Karpas-422 (cell line): ENCODE data around the gene SPON1. TPM values are rescaled to one million over a fixed set of nuclear protein-coding genes. Genes with fewer than 3 reads are reported as not detected.
A peak's percentile ranks its signal among the peaks of the same experiment; 100 is the strongest.

Experiments
- DNase-seq: peaks from one replicate; pipeline ENCODE4 v3.0.0-alpha.2; 2015
- H2AFZ ChIP-seq: fragments of 200-600 bp; sonication (generic); 2 replicates; pipeline ENCODE4 v1.6.1; 2014; ENCODE audit warnings: antibody characterized with exemption, low read length, mixed read lengths
- H3K27ac ChIP-seq: fragments of 200-600 bp; sonication (generic); 2 replicates; pipeline ENCODE4 v1.5.1; 2014; ENCODE audit warnings: mild to moderate bottlenecking, low read length, moderate library complexity
- H3K27me3 ChIP-seq: fragments of 200-600 bp; sonication (generic); 2 replicates; pipeline ENCODE4 v1.6.1; 2014; ENCODE audit warnings: low read length, mixed read lengths
- H3K36me3 ChIP-seq: fragments of 200-600 bp; sonication (generic); 2 replicates; pipeline ENCODE4 v1.6.1; 2014; ENCODE audit warnings: low read length, mixed read lengths; ENCODE audit not compliant: insufficient read depth
- H3K4me1 ChIP-seq: fragments of 200-600 bp; sonication (generic); 2 replicates; pipeline ENCODE4 v1.6.1; 2014; ENCODE audit warnings: mild to moderate bottlenecking, low read length, mixed read lengths
- H3K4me2 ChIP-seq: fragments of 200-600 bp; sonication (generic); 2 replicates; pipeline ENCODE4 v1.6.1; 2014; ENCODE audit warnings: low read length, low read depth, mild to moderate bottlenecking; ENCODE audit not compliant: poor library complexity, severe bottlenecking
- H3K4me3 ChIP-seq: fragments of 200-600 bp; sonication (generic); 2 replicates; pipeline ENCODE4 v1.5.1; 2014; ENCODE audit warnings: mild to moderate bottlenecking, antibody characterized with exemption, low read length, mixed read lengths
- H3K79me2 ChIP-seq: fragments of 200-600 bp; sonication (generic); 2 replicates; pipeline ENCODE4 v1.6.1; 2014; ENCODE audit warnings: mild to moderate bottlenecking, low read length, mixed read lengths
- H3K9ac ChIP-seq: fragments of 200-600 bp; sonication (generic); 2 replicates; pipeline ENCODE4 v1.6.0; 2014; ENCODE audit warnings: low read length
- H3K9me2 ChIP-seq: fragments of 200-600 bp; sonication (generic), shearing (Covaris generic); replicated peaks from 2 replicates; pipeline ENCODE4 v1.6.0; 2014; ENCODE audit warnings: mild to moderate bottlenecking, low read length, moderate library complexity; ENCODE audit not compliant: insufficient read depth
- H3K9me3 ChIP-seq: fragments of 300-700, 200-600 bp; sonication (generic); 2 replicates; pipeline ENCODE4 v1.6.1; 2014; ENCODE audit warnings: low read length, mixed read lengths
- H4K20me1 ChIP-seq: fragments of 200-600 bp; sonication (generic); 2 replicates; pipeline ENCODE4 v1.6.1; 2014; ENCODE audit warnings: mild to moderate bottlenecking, antibody characterized with exemption, low read length, low read depth; ENCODE audit not compliant: insufficient read depth
- total RNA-seq: library from RNA; depleted of rRNA; stranded (reverse); fragments of >200 nt; shearing (Covaris generic); gene quantifications from 2 replicates; pipeline ENCODE4 v1.2.3, GENCODE V29; 2014; ENCODE audit warnings: low replicate concordance

Gene SPON1
- total RNA-seq, 1 experiment from 2014 or later, result not detected

DNA sequence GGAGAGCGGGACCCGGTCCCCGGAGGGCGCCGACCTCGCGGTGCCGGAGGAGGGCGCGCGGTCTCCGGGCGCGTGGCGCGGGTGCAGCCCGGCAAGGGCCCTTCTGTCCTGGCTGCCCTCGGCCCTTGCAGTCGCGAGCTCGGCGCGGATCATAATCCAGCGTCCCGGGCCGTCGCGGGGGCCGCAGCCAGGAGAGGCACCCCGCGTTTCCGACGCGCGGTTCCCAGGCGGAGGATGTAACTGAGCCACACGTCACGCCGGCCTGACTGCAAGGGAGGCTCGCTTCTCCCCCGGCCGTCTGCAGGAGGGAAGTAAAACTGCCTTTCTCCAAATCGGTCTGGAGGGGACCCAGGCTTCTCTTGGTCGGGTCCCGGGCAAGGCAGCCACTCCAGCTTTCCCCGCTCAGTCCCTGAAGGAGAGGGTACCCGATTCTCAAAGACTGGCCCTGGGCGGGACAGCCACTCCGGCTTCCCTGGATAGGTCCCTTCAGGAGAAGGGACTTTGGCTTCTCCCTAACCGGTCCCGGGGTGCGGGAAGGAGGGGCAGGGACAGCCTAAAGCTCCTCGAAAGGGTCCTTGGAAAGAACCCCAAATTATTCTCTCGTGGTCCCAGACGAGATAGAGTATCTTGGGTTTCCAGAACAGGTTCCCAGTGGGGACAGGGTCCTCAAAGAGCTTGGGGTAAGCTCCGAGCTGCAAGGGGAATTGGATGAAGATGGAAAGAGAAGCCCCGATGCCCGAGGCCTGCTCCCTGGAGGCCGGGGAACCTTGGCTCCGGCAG is 836 bp downstream of the SPON1 start:
- Histone ChIP-seq H3K9me2 (no peaks in the 10 kb centered on the region), H3K9ac (no peak overlapping the region), H3K9me3 (no peaks in the 10 kb centered on the region), H3K4me2 (no peak overlapping the region), H2AFZ (no peak overlapping the region), H3K4me1 (no peaks in the 10 kb centered on the region), H3K79me2 (no peaks in the 10 kb centered on the region), H3K4me3 (no peak overlapping the region), H4K20me1 (no peaks in the 10 kb centered on the region), H3K36me3 (no peaks in the 10 kb centered on the region), H3K27ac (no peak overlapping the region), H3K27me3 (no peaks in the 10 kb centered on the region)
- DNase-seq, result no peak

DNA sequence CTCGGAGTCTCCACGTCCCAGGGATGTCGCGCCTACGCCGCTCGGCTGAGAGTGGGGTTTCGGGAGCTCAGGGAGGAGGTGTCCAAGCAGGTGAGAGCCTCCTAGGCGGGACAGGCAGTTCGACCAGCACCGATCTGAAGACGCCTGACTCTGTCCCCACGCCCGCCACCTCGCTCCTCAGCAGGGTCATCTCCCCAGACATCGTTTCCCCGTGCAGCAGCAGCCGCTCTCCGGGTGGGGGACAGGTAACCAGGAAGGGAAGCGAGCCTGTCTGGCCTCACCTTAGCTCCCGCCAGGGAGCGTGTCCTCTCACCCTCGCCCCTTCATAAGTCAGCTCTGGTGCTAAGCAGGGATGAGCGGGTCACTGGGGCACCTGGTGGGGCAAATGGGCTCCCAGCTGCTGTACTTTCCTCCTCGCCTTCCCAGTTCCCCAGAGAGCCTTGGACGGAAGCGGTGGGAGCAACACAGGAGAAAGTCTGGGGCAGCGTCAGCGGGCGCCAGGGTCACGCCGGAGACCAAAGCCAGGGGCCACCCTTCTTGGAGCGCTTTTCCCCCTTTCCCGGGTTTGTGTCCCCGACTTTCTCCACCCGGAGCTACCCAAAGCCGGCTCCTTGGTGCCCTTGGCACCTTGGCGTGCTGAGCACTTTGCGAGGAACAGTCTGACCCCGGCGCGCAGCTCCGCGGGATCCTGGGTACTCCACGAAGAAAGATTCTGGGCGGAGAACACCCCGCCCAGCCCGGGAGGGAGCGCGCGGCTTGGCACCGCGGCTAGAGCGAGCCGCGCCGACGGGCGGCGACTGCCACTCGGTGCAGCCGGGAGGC is 1.6 kb downstream of the SPON1 start:
- Histone ChIP-seq H3K4me1 (no peaks in the 10 kb centered on the region), H3K36me3 (no peaks in the 10 kb centered on the region), H3K4me3 (no peak overlapping the region), H3K27ac (no peak overlapping the region), H3K9me2 (no peaks in the 10 kb centered on the region), H3K79me2 (no peaks in the 10 kb centered on the region), H3K9ac (no peak overlapping the region), H3K9me3 (no peaks in the 10 kb centered on the region), H3K27me3 (no peaks in the 10 kb centered on the region), H2AFZ (no peak overlapping the region), H4K20me1 (no peaks in the 10 kb centered on the region), H3K4me2 (no peak overlapping the region)
- no peak for DNase-seq

DNA sequence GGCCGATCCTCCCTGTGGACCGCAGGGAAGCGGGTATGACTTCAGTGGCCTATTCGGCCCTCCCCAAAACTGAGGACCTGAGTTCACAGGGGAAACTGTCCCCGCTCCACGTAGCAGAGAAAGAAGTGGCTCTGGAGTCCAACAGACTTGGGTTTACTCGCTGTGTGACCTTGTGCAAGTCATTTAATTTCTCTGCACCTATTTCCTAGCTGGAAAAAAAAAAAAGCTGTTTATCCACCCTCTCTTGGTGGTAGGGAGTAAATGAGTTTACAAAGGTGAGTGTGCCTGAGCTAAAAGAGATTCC is 2.2 kb downstream of the SPON1 start:
- Histone ChIP-seq H3K4me3 (no peak overlapping the region), H3K36me3 (no peaks in the 10 kb centered on the region), H3K79me2 (no peaks in the 10 kb centered on the region), H3K27me3 (no peaks in the 10 kb centered on the region), H3K4me2 (no peak overlapping the region), H3K27ac (no peak overlapping the region), H4K20me1 (no peaks in the 10 kb centered on the region), H3K9ac (no peak overlapping the region), H3K9me3 (no peaks in the 10 kb centered on the region), H3K9me2 (no peaks in the 10 kb centered on the region), H3K4me1 (no peaks in the 10 kb centered on the region), H2AFZ (no peak overlapping the region)
- no peak for DNase-seq

DNA sequence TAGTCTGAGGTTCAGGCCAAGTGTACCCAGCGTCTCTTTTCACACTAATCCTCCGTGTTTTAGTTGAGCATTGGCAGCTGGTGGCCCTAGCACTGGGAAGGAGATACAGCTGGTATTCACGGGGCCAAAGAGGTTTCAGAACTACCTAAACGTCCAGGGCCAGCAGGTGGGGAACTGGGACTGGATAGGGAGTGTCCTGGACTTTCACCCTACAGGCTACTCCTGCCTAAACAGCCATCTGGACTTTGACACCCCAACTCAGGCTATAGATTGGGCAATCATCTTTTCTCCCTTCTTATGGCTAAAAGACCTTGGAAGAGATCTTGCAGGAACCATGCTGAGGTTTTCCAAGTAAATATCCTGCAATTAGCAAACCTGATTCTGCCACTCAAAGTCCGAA is 2.8 kb downstream of the SPON1 start:
- H3K4me3 ChIP-seq, result no peak overlapping the region
- no peaks in the 10 kb centered on the region for H3K36me3 ChIP-seq
- DNase-seq, result no peak
- H3K4me2 ChIP-seq, result no peak overlapping the region
- H3K9me2 ChIP-seq, result no peaks in the 10 kb centered on the region
- H3K27me3 ChIP-seq, result no peaks in the 10 kb centered on the region
- H3K9me3 ChIP-seq, result no peaks in the 10 kb centered on the region
- no peaks in the 10 kb centered on the region for H3K4me1 ChIP-seq
- no peak overlapping the region for H3K27ac ChIP-seq
- no peak overlapping the region for H3K9ac ChIP-seq
- no peaks in the 10 kb centered on the region for H3K79me2 ChIP-seq
- H2AFZ ChIP-seq, result no peak overlapping the region
- H4K20me1 ChIP-seq, result no peaks in the 10 kb centered on the region

DNA sequence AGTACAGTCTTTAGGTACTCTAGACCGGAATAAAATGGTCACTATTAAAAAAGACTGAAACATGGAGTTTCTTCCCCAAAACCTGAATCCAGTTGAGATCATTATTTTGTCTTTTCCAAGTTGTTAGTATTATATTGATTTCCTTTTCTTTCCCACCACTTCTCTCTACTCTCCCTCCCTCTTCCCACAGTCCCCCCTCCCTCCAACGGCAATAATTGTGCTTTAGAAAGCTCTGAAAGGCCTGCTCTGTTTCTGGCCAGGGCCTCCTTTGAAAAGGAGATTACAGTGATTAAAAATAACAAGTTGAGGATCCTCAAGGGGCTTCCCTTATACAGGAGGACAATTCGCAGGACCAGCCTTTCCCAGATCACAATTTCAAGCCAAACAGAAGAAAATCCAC is 3.5 kb downstream of the SPON1 start:
- no peak overlapping the region for H2AFZ ChIP-seq
- no peak overlapping the region for H3K27ac ChIP-seq
- no peaks in the 10 kb centered on the region for H3K36me3 ChIP-seq
- DNase-seq, result no peak
- no peaks in the 10 kb centered on the region for H3K79me2 ChIP-seq
- no peak overlapping the region for H3K4me3 ChIP-seq
- no peaks in the 10 kb centered on the region for H4K20me1 ChIP-seq
- H3K9me2 ChIP-seq, result no peaks in the 10 kb centered on the region
- no peaks in the 10 kb centered on the region for H3K27me3 ChIP-seq
- no peak overlapping the region for H3K9ac ChIP-seq
- H3K4me2 ChIP-seq, result no peak overlapping the region
- no peaks in the 10 kb centered on the region for H3K9me3 ChIP-seq
- H3K4me1 ChIP-seq, result no peaks in the 10 kb centered on the region

DNA sequence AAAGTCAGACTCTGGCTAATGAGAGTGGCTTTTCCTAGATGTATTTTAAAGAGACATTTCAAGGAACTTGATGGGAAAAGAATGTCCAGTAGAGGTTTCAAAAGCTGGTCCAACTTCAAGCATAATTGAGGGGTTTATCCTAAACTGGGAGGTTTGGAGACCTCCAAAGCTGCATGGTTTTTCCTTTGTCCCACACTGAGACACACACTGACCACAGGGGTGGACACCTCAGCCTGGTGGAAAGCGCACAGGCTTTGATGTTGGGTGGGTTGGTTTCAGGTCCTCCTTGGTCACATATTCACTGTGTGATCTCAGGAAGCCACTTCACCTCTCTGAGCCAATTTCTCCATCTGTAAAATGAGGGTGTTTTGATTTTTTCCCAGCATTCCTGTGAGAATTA is 4.0 kb downstream of the SPON1 start:
- H3K4me2 ChIP-seq, result no peak overlapping the region
- no peaks in the 10 kb centered on the region for H3K27me3 ChIP-seq
- H3K9ac ChIP-seq, result no peak overlapping the region
- H2AFZ ChIP-seq, result no peak overlapping the region
- H3K27ac ChIP-seq, result no peak overlapping the region
- no peaks in the 10 kb centered on the region for H4K20me1 ChIP-seq
- H3K9me2 ChIP-seq, result no peaks in the 10 kb centered on the region
- H3K4me1 ChIP-seq, result no peaks in the 10 kb centered on the region
- no peak overlapping the region for H3K4me3 ChIP-seq
- no peaks in the 10 kb centered on the region for H3K36me3 ChIP-seq
- H3K79me2 ChIP-seq, result no peaks in the 10 kb centered on the region
- no peak for DNase-seq
- no peaks in the 10 kb centered on the region for H3K9me3 ChIP-seq

DNA sequence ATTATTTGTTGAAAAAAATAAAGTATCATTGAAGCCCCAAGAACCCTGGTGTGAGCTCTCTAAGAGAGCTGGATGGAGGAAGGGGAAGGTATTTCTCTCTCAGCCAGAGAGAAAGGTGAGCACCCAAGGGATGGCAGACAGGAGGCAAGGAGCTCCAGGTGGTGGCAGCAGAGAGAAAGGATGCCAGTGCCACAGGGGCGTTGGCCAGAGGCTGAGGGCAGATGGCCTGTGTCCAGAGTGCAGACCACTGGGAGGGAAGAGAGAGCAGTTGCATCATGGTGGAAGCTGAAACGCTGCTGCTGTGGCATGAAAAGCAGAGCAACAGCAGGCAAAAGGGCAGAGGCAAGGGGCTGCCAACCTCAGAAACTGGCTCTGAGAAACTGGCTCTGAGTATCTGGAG is 8.5 kb downstream of the SPON1 start:
- Histone ChIP-seq H3K9me3 (no peaks in the 10 kb centered on the region), H3K4me3 (no peak overlapping the region), H3K27ac (no peak overlapping the region), H2AFZ (no peak overlapping the region), H3K9me2 (no peaks in the 10 kb centered on the region), H3K27me3 (no peaks in the 10 kb centered on the region), H3K4me1 (no peaks in the 10 kb centered on the region), H4K20me1 (no peaks in the 10 kb centered on the region), H3K36me3 (no peaks in the 10 kb centered on the region), H3K9ac (no peak overlapping the region), H3K79me2 (no peaks in the 10 kb centered on the region), H3K4me2 (no peak overlapping the region)
- DNase-seq, result peak; percentile 49

DNA sequence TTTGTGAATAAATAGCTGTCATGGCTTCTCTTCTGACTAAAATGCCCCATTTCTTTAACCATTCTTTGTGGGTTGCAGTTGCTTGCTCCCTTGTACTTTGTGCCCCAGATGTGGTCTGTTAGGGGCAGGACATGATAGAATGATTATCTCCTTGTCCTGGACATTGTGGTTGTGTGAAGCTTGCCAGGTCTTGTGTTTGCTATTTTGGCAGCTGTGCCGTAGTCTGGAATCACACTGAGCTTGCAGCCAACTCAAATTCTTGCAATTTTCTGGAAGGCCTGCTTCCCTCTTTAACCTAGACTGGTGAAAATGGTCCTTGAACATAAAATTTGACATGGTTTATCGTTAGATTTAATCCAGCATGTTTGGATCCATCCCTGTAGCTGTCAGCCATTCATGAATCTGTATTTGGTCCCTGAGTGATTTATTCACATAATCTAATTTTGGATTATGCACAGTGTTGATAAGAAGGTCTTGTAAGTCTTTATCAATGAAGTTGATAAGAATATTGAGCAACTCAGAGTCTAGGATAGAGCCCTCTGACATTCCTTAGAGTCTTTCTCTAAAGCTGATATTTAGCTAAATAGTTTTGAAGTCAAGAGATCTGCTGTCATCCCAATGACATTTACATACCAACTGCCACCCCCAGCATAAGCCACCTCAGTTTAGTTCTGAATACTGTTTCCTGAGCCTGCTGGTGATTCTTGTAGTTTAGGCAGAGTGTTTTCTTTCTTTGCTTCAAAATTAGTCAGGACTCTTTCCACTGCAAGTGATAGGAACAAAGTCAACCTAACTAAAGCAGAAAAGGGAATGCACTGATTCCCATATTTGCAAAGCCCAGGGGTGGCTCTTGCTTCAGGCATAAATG is 9.8 kb downstream of the SPON1 start:
- no peaks in the 10 kb centered on the region for H3K27me3 ChIP-seq
- H3K36me3 ChIP-seq, result no peaks in the 10 kb centered on the region
- H3K9me3 ChIP-seq, result no peaks in the 10 kb centered on the region
- no peak overlapping the region for H3K4me2 ChIP-seq
- no peak overlapping the region for H3K27ac ChIP-seq
- H3K9me2 ChIP-seq, result no peaks in the 10 kb centered on the region
- H4K20me1 ChIP-seq, result no peaks in the 10 kb centered on the region
- H3K4me1 ChIP-seq, result no peaks in the 10 kb centered on the region
- H3K79me2 ChIP-seq, result no peaks in the 10 kb centered on the region
- no peak overlapping the region for H3K9ac ChIP-seq
- no peak for DNase-seq
- H3K4me3 ChIP-seq, result no peak overlapping the region
- H2AFZ ChIP-seq, result no peak overlapping the region
